Measurements from ENCODE around the gene HHIP. TPM values are rescaled to one million over a fixed set of nuclear protein-coding genes. Genes with fewer than 3 reads are reported as not detected.

Gene HHIP
- total and polyA plus RNA-seq, 9 donors, result 0.43 to 4.2 (median 1.1) TPM

- H3K4me1 ChIP-seq (ENCODE audit: insufficient read depth), result no peaks in the 10 kb centered on the region
- H3K4me3 ChIP-seq, result no peak overlapping the region
- TF ChIP-seq POLR2A (IDR thresholded peaks at IDR 0.05) (no peak), EP300 (IDR thresholded peaks at IDR 0.05) (no peak), CTCF (IDR thresholded peaks at IDR 0.05) (no peak)
- 81 to 84% (median 84%) methylated on average over 7 of the region's 7 CpGs for WGBS, 3 donors
- DNase-seq, result no peak
- H3K36me3 ChIP-seq, result no peaks in the 10 kb centered on the region
- intact Hi-C loops (cut with DNase I), result no loop called here
- no peaks in the 10 kb centered on the region for H3K27me3 ChIP-seq
- no peaks in the 10 kb centered on the region for H3K9me3 ChIP-seq
- no peak overlapping the region for H3K27ac ChIP-seq
These were observed 18.0 kb downstream of the HHIP start for GRCh38 chr4:144663834-144664475.

GRCh38 chr4:144666539-144667175 lies 20.7 kb downstream of the HHIP start:
- DNase-seq, result no peak
- intact Hi-C loops (cut with DNase I), result no loop called here
- 87 to 96% (median 93%) methylated on average over 2 of the region's 2 CpGs for WGBS, 3 donors
- no peaks in the 10 kb centered on the region for H3K4me1 ChIP-seq (ENCODE audit: insufficient read depth)
- H3K27me3 ChIP-seq, result no peaks in the 10 kb centered on the region
- H3K27ac ChIP-seq, result no peak overlapping the region
- TF ChIP-seq POLR2A (IDR thresholded peaks at IDR 0.05) (no peak), CTCF (IDR thresholded peaks at IDR 0.05) (no peak), EP300 (IDR thresholded peaks at IDR 0.05) (no peak)
- H3K36me3 ChIP-seq, result no peaks in the 10 kb centered on the region
- no peak overlapping the region for H3K4me3 ChIP-seq
- H3K9me3 ChIP-seq, result no peaks in the 10 kb centered on the region

- 73 to 85% (median 83%) methylated on average over 2 of the region's 2 CpGs for WGBS, 3 donors
- H3K4me1 ChIP-seq (ENCODE audit: insufficient read depth), result no peaks in the 10 kb centered on the region
- H3K4me3 ChIP-seq, result no peak overlapping the region
- no peak for TF ChIP-seq POLR2A (IDR thresholded peaks at IDR 0.05)
- no peak for TF ChIP-seq EP300 (IDR thresholded peaks at IDR 0.05)
- no peak for TF ChIP-seq CTCF (IDR thresholded peaks at IDR 0.05)
- H3K36me3 ChIP-seq, result no peaks in the 10 kb centered on the region
- intact Hi-C loops (cut with DNase I), result no loop called here
- no peaks in the 10 kb centered on the region for H3K27me3 ChIP-seq
- H3K27ac ChIP-seq, result no peak overlapping the region
- no peaks in the 10 kb centered on the region for H3K9me3 ChIP-seq
- no peak for DNase-seq
These were observed 21.5 kb downstream of the HHIP start for GRCh38 chr4:144667500-144667899.

GRCh38 chr4:144670776-144671175 lies 24.8 kb downstream of the HHIP start:
- H3K36me3 ChIP-seq, result no peaks in the 10 kb centered on the region
- no peak for TF ChIP-seq EP300 (IDR thresholded peaks at IDR 0.05)
- TF ChIP-seq POLR2A (IDR thresholded peaks at IDR 0.05), result no peak
- intact Hi-C loops (cut with DNase I), result no loop called here
- WGBS, 3 donors, result 52 to 60% (median 58%) methylated on average over 5 of the region's 5 CpGs
- no peaks in the 10 kb centered on the region for H3K9me3 ChIP-seq
- H3K27me3 ChIP-seq, result no peaks in the 10 kb centered on the region
- H3K27ac ChIP-seq, result no peak overlapping the region
- H3K4me3 ChIP-seq, result no peak overlapping the region
- no peaks in the 10 kb centered on the region for H3K4me1 ChIP-seq (ENCODE audit: insufficient read depth)
- no peak for DNase-seq

- Histone ChIP-seq H3K4me3 (no peak overlapping the region), H3K4me1 (ENCODE audit: insufficient read depth) (no peaks in the 10 kb centered on the region), H3K36me3 (no peaks in the 10 kb centered on the region), H3K27me3 (no peaks in the 10 kb centered on the region), H3K9me3 (no peaks in the 10 kb centered on the region), H3K27ac (no peak overlapping the region)
- TF ChIP-seq CTCF (IDR thresholded peaks at IDR 0.05) (no peak), POLR2A (IDR thresholded peaks at IDR 0.05) (no peak), EP300 (IDR thresholded peaks at IDR 0.05) (no peak)
- 58 to 68% (median 60%) methylated on average over 1 of the region's 1 CpG for WGBS, 3 donors
- no peak for DNase-seq
- intact Hi-C loops (cut with DNase I), result no loop called here
These were observed 28.8 kb downstream of the HHIP start for GRCh38 chr4:144674711-144675110.
